ENCODE measurements around the gene A4GALT. TPM values are rescaled to one million over a fixed set of nuclear protein-coding genes. Genes with fewer than 3 reads are reported as not detected.

The A4GALT gene
- total RNA-seq, 2 donors from 2014 or later: 3.1 to 6.9 TPM

DNA sequence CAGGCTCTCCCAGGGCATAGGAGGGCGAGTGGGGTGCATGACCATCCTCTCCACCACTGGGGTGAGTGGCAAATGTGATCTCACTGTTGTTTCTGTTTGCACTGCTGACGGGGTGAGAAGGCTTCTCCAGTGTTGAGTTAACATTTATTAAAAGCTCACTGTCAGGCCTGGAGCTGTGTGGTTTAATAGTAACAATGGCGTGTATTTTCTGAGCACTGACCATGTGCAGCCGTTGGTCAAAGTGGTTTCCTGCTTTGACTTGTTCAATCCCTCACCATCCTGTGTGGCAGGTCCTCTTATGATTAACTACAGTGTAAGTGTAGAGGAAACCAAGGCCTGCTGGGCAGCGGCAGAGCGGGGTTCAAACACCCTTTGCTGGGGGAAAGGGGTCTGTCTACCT, 4.4 kb downstream of the A4GALT start:
- peaks cover 0 to 4% of the 10 kb centered on the region in 2 donors for H3K27me3 ChIP-seq
- H3K36me3 ChIP-seq (replicated peaks in 1 of 2; ENCODE audit: insufficient read depth in 1 of 2, low read depth in 2 of 2): no peaks in the 10 kb centered on the region
- ATAC-seq: no peak
- no peak overlapping the region for H3K4me3 ChIP-seq
- H3K9me3 ChIP-seq: no peaks in the 10 kb centered on the region
- H3K4me1 ChIP-seq: peaks cover 22% of the 10 kb centered on the region
- intact Hi-C loops (cut with DNase I): no loop called here
- TF ChIP-seq POLR2A (IDR thresholded peaks at IDR 0.05): no peak
- TF ChIP-seq, protein P1, sequence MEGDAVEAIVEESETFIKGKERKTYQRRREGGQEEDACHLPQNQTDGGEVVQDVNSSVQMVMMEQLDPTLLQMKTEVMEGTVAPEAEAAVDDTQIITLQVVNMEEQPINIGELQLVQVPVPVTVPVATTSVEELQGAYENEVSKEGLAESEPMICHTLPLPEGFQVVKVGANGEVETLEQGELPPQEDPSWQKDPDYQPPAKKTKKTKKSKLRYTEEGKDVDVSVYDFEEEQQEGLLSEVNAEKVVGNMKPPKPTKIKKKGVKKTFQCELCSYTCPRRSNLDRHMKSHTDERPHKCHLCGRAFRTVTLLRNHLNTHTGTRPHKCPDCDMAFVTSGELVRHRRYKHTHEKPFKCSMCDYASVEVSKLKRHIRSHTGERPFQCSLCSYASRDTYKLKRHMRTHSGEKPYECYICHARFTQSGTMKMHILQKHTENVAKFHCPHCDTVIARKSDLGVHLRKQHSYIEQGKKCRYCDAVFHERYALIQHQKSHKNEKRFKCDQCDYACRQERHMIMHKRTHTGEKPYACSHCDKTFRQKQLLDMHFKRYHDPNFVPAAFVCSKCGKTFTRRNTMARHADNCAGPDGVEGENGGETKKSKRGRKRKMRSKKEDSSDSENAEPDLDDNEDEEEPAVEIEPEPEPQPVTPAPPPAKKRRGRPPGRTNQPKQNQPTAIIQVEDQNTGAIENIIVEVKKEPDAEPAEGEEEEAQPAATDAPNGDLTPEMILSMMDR (IDR thresholded peaks at IDR 0.05): no peak
- no peak overlapping the region for H3K27ac ChIP-seq
- 70 to 85% methylated on average over 6 of the region's 6 CpGs for WGBS, 2 donors
- no peak for DNase-seq

DNA sequence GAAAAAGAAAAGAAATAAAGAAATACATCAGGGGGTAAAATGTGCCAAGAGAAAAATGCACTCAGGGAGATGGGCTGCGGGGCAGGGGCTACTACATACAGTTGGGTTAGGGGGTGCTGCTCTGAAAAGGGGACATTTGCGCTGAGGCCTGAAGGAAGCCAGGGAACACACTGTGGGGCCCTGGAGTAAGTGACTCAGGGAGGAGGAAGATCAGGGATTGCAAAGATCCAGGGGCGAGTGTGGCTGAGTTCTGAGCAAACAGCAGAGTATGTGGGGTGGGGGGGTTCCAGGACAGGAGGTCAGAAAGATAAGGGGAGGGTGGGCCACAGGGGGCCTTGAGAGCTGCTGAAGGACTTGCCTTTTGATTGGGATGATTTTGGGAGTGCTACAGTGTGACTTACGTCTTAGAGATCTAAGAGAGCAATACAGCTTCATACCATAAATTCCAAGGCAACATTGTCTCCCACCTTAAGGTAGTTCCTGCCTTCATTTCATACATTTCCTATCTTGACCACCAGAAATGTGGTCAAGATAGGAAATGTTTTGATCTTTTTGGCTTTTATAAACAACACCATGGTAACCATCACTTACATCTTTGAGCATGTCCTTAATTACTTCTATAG, 5.8 kb downstream of the A4GALT start:
- H3K4me1 ChIP-seq: peaks cover 12% of the 10 kb centered on the region
- H3K36me3 ChIP-seq (replicated peaks in 1 of 2; ENCODE audit: insufficient read depth in 1 of 2, low read depth in 2 of 2): no peaks in the 10 kb centered on the region
- intact Hi-C loops (cut with DNase I): no loop called here
- ATAC-seq (no peak), DNase-seq (no peak)
- no peaks in the 10 kb centered on the region for H3K9me3 ChIP-seq
- H3K4me3 ChIP-seq: no peak overlapping the region
- H3K27me3 ChIP-seq: no peaks in the 10 kb centered on the region
- TF ChIP-seq, protein P1 (IDR thresholded peaks at IDR 0.05): no peak
- TF ChIP-seq POLR2A (IDR thresholded peaks at IDR 0.05): no peak
- no peak overlapping the region for H3K27ac ChIP-seq
- WGBS, 2 donors: 81 to 87% methylated on average over 4 of the region's 4 CpGs

DNA sequence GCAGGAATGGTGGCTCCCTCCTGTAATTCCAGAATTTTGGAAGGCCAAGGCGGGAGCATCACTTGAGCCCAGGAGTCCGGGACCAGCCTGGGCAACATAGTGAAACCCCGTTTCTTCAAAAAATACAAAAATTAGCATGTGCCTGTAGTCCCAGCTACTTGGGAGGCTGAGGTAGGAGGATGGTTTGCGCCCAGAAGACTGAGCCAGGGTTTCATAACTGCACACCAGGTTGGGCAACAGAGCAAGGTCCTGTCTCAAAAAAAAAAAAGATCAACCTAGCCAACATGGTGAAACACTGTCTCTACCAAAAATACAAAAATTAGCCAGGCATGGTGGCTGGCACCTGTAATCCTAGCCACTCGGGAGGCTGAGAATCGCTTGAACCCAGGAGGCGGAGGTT, 6.4 kb downstream of the A4GALT start:
- Histone ChIP-seq H3K27ac (no peak overlapping the region), H3K4me1 (peaks cover 11% of the 10 kb centered on the region), H3K9me3 (no peaks in the 10 kb centered on the region), H3K27me3 (no peaks in the 10 kb centered on the region), H3K36me3 (replicated peaks in 1 of 2; ENCODE audit: insufficient read depth in 1 of 2, low read depth in 2 of 2) (no peaks in the 10 kb centered on the region), H3K4me3 (no peak overlapping the region)
- WGBS, 2 donors: 91 to 92% methylated on average over 7 of the region's 7 CpGs
- no peak for TF ChIP-seq POLR2A (IDR thresholded peaks at IDR 0.05)
- TF ChIP-seq, protein P1 (IDR thresholded peaks at IDR 0.05): no peak
- intact Hi-C loops (cut with DNase I): no loop called here
- DNase-seq (no peak), ATAC-seq (no peak)

DNA sequence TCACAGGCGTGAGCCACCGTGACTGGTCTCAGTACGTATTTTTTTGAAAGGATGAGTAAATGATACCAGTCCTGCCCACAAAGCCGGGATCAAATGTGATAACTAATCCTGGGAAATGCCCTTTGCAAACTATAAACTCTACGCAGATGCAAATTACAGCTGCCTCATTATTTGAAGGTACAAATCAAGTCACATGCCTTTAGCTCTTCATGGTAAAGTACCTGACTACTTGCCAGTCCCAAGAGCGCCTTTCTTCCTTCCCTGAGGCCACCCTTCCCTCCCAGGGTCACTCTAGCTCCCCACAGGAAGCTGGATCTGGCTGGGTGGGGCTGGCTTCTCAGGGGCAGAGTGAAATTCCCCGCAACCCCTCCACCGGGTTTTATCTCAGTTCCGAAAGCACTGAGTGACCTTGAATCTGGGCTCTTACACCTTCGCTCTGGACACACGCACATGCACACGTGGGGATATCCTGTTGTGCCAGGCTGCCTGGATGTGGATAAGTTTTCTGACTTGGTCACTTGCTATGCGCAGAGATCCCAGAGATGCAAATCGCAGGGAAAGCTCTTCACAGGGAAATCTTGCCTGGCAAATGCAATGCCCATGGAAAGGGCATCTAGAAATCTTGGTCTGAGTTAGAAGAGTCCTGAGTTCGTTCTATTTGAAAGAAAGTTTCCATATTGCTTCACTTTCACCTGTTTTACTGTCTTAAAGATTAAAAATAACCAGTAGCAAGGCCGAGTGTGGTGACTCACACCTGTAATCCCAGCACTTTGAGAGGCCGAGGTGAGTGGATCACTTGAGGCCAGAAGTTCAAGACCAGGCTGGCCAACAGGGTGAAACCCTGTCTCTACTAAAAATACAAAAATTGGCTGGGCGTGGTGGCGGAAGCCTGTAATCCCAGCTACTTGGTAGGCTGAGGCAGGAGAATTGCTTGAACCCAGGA, 8.5 kb downstream of the A4GALT start:
- intact Hi-C loops (cut with DNase I): no loop called here
- H3K27me3 ChIP-seq: no peaks in the 10 kb centered on the region
- H3K27ac ChIP-seq: peak overlapping the region in 2 of 4 donors; percentile 42 to 53
- no peaks in the 10 kb centered on the region for H3K9me3 ChIP-seq
- no peak overlapping the region for H3K4me3 ChIP-seq
- WGBS, 2 donors: 51 to 56% methylated on average over 18 to 19 of the region's 19 CpGs
- no peak for TF ChIP-seq POLR2A (IDR thresholded peaks at IDR 0.05)
- TF ChIP-seq, protein P1 (IDR thresholded peaks at IDR 0.05): no peak
- no peaks in the 10 kb centered on the region for H3K36me3 ChIP-seq (replicated peaks in 1 of 2; ENCODE audit: insufficient read depth in 1 of 2, low read depth in 2 of 2)
- ATAC-seq (peak; percentile 62), DNase-seq (peak in 1 of 4 donors; percentile 40)
- peaks cover 11% of the 10 kb centered on the region for H3K4me1 ChIP-seq
